Right lung (tissue), 5 donors: ENCODE results near the gene LPIN3. TPM values are rescaled to one million over a fixed set of nuclear protein-coding genes. Genes with fewer than 3 reads are reported as not detected.
A peak's percentile ranks its signal among the peaks of the same experiment; 100 is the strongest.

ENCODE experiments used
- DNase-seq, 2 donors: peaks; one replicate each; pipeline ENCODE4 v3.0.0-alpha.2; 2013
- polyA plus RNA-seq, 5 donors: library from polyadenylated mRNA; unstranded; fragments of 120-200 nt; gene quantifications; one replicate each; pipeline versions ENCODE4 v1.2.1 to v1.2.3, GENCODE V29; 2013; ENCODE audit warnings: inconsistent platforms in 1 of 5, low replicate concordance in 1 of 5; ENCODE audit not compliant: insufficient read length in 5 of 5, insufficient read depth in 1 of 5

LPIN3 gene
- polyA plus RNA-seq, 5 donors: 9.1 to 16.8 (median 13.6) TPM

DNA sequence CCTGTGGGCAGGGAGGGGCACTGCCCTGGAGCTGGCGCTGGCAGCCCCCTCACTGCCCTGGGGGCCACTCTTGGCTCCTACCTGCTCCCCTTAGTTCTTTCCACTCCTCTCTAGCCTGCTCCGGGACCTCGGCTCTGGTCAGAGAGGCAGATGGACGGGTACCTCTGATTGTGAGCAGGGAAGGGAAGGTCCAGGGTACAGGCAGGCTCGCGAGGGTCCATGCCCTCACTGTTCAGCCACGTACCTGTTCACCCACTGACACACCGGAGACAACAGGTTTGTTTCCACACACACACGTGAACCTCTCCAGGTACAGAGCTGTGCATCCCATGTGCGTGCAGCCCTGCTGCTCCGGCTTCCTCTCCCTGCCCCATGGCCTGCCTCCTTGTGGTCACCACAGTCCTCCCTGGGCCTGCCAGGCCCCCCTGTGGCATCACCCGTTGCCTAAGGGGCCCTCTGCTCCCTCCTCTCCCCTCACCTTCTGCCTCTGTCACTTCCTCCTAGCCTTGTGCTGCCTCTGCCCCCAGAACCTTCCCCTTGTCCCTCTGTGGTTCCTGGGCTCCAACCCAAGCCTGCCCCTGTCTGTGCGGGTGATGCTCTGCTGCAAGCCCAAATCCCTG, 23.7 kb downstream of the LPIN3 start:
- DNase-seq: no peak

DNA sequence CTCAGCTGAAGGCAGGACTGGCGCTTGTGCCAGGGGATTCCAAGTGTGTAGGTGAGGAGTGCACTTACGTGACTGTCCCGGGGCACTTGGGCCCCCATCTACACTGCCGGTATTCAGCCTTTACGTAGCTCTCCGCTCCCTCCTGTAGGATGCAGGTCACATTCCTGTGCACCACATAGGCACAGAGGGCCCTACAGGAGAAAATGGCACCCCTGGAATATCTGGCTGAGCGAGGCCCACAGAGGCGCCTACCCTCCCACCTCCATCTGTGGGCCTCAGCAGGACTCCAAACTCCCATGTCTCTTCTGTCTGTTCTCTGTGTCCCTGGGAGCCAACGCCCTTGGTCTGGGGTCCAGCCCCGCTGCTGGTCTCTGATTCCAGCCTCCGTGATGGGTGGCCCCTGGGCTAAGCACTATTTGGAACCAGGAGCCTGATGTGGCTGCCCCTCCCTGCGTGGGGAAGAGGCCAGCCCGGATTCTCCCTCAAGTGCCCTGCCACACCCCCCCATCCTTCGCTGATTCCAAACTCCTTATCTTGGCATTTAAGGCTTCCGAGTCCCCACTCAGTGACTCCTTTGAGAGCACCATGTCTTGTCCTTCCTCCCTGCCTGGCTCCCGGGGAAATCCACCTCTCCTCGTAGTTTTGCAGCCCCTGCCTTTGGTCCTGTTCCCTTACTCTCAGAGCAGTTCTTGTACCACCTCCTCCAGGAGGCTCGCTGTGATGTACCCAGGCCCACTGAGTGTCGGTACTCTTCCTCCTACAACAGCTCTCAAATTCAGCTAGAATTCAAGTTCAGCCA, 24.5 kb downstream of the LPIN3 start:
- no peak for DNase-seq

DNA sequence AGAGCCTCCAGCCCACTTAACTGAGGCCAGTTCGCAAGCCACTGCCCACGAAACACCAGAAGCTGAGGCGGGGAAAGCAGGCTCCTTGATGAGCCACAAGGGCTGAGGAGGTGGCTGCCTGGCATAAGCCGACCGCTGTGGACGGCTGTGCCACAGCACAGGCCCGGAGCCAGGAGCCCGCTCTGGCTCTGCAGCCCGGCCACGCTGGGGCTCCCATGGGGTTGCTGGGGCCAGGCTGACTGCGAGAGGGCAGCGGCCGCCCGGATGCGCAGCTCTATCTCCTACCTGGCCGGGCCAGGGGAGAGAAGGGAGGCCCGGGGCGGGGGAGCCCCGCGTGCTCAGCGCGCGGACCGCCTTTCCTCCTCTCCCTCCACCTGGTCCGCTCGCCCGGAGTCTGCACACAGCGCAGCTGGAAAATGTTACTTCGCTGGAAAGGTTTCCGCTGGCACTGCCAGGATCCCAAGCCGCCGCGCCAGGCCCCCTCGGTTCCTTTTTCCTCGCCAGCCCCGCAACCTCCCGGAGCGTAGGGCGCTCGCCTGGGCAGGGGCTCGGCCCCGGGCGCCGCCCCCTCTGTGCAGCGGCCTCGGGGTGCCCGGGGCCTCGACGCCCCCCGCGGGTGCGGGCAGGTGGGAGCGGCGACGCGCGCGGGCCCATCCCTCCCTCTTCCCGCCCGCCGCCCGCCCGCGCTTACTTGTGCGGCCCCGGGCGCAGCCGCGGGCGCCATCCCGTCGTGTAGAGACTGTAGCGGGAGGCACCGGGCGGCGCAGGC, 25.3 kb downstream of the LPIN3 start:
- DNase-seq: no peak

DNA sequence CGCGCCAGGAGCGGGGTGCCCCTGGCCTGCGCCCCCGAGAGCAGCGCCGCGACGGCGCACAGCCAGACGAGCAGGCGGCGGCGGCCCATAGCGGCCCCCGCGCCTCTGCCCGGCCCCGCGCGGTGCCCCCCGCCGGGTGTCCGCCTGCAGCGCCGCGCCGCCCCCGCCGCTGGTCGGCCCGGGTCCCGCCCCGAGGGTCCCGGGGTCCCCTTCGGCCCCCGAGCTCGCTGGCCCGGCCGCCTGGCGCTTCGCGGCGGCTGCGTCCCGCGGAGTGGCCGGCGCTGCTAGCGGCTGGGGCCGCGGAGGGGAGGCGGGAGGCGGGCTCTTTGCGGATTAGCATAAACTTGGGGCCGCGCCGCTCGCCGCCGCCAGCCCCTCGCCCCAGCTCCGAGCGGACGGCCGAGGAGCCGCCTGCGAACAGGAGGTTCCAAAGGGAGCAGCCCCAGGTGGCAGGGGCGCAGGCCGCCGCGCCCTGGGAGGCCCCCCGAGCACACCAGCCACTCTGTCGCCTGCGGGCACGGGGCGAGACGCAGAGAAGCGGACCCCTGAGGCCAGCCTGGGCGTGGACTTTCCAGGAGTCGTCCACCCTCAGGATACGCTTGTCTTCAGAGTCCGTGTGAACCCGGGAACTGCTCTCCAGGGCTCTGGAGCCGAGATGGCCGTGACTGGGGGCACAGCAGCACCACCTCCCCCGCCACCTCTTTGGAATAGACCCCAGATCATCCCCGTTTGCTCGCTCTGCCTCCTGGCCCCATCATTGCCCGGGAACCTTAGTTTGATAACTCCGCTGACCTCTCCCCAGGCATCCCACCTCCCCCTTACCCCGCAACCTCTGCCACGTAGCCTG, 26.1 kb downstream of the LPIN3 start, which contains the start of gene EMILIN3:
EMILIN3 (minus strand) TSS at position 273 of the 847 bp plus-strand sequence; CDS start at position 89, 184 bp downstream.
- DNase-seq: no peak

DNA sequence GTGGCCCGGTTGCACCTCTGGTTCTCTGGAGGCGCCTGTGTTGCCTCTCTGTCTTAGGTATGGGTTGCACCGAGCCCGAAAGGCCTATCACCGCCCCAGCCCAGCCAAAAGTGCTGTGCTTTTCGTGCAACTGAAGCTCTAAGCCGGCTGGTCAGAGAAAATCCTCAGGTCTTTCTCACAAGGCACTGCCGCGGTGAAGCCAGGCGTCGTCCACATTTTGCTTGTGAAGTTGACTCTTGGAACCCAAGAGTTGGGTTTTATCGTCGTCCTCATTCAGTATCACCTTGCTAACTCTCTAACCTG, 26.7 kb downstream of the LPIN3 start:
- no peak for DNase-seq

DNA sequence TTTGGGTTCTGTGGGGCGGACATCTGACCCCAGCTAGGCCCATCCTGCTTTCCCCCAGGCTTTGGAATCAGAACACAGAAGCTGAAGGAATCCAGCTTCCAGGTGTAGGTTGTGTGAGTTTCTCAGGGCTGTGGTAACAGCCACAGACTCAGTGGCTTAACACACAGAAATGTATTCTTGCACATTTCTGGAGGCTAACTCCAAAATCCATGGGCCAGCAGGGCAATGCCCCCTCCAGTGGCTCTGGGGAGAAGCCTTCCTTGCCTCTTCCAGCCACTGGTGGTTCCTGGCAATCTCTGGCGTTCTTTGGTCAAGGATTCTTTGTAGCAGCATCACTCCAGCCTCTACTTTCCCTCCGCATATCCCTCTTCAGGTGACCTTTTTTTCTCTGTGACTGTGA, 27.3 kb downstream of the LPIN3 start:
- DNase-seq: no peak

DNA sequence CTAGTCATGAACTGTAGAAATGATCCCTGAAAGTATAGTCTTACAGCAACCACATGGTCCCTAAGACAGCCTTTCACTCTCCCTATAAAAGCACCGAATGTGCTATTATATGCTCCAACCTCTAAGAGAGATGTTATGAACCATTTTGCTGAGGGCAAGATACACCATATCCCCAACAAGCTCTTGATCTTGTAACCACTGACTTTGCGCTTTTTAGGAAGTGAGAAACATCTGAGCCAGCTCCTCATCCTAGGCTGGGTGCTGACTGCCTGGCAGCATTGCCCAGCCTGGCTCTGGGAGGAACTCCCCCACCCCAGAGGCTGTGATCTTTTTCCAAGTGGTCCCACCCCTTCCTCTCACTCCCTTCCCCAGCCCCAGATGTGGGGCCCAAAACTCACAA, 29.1 kb downstream of the LPIN3 start:
- DNase-seq: no peak

DNA sequence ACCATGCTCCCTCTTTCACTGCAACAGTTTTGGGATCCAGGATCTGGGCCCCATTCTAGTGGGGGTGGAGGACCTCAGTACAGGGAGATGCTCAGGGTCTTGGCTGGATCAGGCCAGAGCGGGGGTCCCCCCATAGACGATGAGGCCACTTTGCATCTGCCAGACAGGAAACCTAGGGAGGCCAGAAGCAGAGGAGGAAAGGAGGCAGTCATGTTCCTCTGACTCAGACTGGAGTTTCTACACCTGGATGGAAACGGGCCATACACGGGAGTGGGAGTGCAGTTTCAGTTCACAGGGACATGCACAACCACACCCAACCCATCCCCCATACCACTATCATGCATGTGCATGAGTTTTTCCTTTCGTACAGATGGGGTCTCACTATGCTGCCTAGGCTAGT, 29.6 kb downstream of the LPIN3 start:
- DNase-seq: no peak

DNA sequence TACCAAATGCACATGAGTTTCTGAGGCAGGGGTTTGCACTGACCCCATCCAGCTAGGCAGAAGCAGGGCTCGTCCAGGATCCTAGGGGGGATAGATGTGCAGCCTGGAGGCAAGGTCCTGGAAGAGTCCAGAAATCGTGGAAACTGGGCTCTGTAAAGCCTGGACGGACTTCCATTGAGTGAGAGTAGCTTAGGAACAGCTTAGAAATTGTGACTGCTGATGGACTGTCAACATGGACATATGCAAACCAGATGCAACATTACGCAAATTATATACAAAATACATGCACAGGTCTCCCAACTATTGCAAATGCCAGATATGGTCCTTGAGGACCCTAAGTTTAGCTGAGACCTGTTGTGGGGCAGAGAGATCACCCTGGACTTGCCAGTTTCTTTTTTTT, 30.8 kb downstream of the LPIN3 start:
- DNase-seq: no peak

DNA sequence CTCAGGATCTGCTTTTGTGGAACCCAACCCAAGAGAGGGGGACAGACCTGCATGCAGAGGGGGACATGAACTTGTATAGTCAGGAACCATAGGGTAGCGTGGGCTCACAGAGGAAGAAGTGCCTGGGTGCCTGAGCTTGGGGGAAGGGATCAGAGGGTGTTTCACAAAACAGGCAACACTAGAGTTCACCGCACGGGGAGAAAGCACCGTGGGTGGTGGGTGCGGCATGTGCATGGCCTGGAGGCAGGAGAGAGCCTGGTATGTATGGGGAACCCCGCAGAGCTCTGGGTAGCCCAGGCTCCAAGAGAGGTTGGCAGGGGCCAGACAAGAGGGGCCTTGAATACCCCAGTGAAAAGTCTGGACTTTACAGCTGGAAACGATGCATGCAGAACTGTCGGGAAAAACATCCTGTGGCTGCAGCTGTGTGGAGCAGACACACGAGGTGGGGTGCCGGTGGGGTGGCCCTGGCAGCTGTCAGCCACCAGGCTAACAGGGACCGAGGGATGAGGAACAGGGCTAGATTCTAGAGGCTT, 32.7 kb downstream of the LPIN3 start:
- no peak for DNase-seq

DNA sequence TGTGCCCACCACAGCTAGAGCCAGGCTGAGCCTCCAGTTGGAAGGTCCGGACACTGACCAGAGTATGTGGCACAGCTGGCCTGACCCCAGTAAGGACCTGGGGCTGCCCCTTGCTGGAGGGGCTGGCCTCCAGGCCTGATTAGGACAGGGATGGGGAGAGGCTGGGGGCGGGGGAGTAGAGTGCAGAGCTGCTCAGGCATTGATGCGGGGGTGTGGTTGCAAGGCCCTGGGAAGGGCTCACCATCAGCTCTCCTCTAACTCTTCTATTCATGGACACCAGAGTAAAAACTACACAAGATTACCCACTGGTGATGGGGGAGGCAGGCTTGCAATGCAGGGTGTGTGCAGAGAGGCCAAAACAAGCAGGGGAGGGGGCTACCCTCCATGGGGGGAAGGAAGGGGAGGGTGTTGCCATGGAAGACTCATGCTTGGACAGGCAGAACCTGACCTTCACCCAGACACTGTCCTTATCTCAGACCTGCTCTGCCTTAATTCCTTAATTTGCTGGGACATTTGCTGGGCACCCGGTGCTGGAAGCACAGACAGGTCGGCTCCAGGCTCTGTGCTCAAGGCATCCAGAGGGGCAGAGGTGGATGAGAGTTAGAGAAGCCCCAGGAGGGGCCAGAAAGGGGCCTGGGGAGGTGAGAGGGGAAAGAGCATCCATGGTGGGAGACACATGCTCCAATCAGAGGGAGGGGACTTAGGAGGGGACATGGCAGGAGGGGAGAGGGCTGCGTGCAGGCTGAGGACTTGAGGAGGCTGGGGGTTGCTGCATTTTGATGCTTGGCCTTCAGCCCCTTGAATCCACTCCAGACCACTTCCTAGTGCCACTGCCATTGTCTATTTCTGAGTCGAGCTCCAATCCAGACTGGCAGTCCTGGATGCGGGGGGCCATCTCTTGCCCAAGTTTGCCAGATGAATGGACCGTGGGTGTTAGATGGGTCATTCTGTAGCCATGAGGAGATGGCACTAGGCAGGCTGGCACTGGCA, 33.6 kb downstream of the LPIN3 start:
- no peak for DNase-seq

DNA sequence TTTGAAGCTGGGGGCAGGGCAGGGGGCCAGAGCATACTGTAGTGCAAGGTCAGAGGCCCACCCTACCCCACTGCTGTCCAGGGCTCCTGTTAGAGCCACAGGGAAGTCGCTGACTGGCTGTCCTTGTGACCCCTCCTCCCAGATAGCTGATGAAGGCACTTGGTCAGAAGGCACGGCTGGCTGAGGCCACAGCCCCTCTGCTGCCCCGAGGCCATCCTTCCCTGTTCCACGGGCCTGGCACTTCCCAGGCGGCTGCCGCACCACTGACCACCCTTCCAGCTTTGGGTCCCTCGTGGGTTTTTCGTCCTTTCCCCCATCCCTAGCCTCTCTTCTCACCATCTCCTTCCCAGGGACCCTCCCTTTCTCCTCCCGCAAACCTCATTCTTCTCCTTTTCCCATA, 35.2 kb downstream of the LPIN3 start:
- DNase-seq: no peak

DNA sequence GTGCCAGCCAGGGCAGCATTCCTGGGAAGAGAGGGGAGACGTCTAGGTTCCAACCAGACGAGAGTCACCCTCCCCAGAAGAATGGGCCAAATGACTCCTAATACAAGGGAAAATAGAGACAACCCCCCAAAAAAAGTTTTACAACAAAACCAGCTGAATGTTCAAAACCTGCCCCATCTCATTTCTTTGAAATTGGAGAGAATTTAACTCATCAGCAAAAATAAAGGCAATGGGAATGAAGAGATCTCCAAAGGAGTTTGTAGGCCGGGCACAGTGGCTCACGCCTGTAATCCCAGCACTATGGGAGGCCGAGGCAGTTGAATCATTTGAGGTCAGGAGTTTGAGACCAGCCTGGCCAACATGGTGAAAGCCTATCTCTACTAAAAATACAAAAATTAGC, 35.7 kb downstream of the LPIN3 start:
- DNase-seq: no peak

DNA sequence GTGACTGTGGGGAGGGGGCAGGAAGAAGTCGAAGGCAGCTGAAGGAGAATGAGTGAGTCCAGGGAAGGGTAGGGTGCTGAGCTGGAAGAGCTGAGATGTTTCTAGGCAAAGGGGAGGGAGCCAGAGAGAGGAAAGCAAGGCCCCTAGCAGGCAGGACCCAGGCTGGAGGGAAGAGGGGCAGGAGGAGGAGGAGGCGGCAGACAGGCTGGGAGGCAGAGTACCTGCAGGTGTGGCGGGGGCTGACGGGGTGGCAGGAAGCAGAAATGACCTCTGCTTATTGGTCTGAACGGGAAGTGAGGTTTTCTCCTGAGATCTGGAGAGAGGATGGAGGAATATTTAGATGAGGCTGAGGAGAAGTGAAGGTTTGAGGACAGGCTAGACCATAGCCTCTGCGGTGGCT, 36.7 kb downstream of the LPIN3 start:
- no peak for DNase-seq

DNA sequence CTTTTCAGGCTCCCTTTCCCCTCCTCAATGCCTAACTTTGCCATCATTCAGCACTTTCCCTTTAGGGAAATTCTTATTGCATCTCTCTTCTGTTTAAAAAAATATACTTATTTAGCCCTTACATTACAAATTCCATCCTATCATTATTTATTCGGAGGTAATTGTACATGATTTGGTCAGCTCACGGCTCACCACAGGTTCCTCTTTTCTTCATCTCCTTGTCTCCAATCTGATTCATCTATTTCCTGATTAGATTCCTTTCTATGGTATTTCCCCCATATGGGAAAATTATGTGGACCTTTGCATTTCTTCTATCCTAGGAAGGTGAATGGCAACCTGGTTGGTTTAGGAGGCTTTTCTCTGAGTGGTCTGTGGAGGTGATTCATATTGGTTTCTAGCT, 38.9 kb downstream of the LPIN3 start:
- DNase-seq: no peak

DNA sequence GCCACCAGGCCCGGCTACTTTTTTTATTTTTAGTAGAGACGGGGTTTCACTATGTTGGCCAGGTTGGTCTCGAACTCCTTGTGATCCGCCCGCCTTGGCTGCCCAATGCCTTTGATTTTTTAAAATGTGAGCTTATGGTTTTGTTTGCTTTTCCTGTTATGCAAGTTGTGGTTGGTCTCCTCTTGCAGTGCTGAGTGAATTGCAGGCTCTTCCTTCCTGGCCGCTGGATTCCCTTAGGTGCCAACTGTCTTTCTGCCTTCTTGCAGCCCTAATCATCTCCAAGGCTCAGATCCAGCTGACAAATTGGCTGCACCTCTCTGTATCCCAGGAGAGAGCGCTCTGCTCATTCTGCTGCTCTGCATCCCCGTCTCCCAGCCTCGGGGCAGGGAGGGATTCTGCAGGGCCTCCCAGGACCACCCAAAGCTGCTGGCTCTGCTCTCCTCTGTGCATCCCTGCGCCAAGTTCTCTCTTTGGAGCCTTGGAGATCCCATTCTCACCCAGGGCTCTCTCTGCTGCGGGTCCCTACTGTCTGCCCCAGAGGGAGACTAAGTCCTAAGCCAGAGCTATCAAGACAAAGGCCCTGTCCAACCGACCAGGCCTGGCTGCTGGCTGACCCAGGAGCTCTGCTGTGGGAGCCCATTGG, 40.1 kb downstream of the LPIN3 start:
- DNase-seq: no peak

DNA sequence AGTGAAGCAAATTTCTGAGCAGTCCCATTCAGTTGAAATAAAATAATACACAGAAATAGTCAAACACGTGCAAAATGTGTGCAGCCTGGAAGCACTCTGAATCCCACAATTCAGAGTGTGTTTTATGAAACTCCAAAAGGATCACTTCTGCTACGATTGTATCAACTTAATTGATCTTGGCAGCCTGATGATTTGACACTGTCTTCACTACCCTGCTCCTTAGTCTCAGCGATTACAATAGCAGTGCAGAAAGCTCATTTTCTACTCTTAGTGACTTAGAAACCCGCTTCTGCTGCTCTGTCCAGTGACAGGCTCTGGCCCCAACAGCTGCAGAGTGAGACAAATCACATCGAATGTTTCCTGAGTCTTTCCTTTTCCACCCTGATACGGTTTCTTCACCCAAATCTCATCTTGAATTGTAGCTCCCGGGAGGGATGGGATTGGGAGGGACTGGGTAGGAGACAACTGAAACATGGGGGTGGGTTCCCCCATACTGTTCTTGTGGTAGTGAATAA, 42.2 kb downstream of the LPIN3 start:
- DNase-seq: no peak

DNA sequence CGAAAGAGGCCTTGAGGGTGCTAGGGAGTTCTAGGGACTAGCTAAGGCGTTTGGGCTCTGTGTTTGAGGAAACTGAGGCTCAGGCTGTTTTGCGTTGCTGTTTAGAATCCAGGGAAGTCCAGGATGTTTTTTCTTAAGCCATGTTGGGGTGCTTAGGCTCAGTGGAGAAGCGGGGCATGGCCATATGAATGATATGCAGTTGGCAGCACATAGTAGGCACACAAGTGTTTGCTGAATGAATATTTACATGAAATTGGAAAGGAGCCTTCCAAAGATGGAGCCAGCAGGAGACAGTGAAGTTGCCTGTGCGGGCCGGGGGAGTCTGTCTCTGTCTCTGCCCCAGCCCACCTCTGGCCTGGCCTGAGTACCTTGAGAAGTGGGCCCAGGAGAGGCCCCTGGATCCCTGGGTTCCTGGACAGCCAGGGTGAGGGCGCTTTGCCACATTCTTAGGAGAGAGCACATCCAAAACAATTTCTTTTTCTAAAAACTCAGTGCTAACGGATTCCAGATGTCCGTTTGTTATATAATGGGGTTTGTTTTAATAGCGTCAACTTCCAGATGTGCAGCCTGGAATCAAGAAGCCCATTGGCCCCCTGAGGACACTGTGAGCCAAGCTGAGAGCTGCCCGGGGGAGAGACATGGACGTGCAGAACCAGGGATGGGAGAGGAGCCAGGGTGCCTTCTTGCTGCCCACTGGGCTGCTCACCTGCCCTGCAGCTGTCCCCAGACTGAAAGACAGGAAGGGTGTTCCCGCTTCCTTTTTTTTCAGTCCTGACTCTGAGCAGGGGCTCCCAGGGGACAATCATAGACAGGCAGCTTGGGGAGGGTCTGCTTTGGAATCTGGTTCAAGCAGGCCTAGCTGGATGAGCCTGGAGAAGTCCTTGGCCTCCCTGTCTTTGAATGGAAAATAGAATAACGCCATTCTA, 46.1 kb downstream of the LPIN3 start:
- DNase-seq: peak; percentile 36 to 47

DNA sequence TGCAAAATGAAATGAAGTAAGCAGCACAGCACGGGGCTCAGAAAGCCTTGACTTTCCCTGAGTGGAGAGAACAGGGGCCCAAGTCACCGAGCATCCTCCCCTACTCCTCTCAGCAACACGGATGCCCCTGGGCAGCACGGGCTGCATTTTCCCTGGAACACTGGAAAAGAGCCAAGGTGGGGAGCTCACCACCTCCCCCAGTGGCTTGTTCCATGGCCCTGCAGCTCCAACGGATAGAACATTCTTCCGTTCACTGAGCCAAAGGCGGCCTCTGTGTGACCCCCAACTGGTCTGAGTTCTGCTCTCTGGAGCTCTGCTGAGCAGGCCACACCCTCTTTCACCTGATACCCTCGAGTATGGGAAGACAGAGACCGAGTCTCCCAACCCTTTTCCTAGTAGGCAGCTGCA, 46.8 kb downstream of the LPIN3 start:
- DNase-seq: no peak
